ENCODE data around the gene GNA15.
"Not testable (repeated sequence)": the region's sequence is repeated elsewhere in the genome, so short reads cannot be mapped to it uniquely, and the experiment has no call there.

Gene GNA15

DNA sequence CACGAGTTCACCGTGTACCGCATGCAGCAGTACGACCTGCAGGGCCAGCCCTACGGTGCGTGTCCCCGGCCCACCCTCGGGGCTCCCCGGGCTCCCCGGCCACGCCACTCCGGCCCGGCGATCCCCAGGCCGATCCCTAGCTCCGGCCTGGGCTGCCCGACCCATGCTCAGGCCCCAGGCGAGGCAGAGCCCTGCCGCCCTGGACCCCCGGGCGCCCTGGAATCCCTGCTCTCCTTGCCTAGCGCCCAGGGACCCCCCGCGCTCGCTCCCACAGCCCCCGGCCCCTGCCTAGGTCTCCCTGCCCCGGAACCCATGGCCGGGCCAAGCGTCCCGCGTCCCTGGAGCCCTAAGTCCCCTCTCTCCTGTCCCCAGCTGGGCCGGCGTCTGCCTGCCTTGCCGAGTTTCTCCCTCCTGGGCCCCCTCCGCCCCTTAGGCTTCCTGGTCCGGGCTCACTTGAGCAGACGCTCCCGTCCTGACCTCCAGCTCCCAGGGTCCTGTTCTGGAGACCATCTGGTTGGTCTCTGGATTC lies 50.4 kb downstream of the GNA15 start:
- H3K4me3 ChIP-seq (ENCODE audit: low read length): peak overlapping the region; percentile 98
- H3K4me1 ChIP-seq (ENCODE audit: control insufficient read depth, insufficient read depth, low read length): peaks cover 14% of the 10 kb centered on the region
- H3K9me3 ChIP-seq (replicated peaks; ENCODE audit: low read length): no peaks in the 10 kb centered on the region
- no peaks in the 10 kb centered on the region for H3K27me3 ChIP-seq (ENCODE audit: control insufficient read depth, insufficient read depth, low read length)
- H3K36me3 ChIP-seq (ENCODE audit: insufficient read depth, low read length): peaks cover 8% of the 10 kb centered on the region
- H3K4me2 ChIP-seq (ENCODE audit: low read length): peak overlapping the region; percentile 94
- H3K9ac ChIP-seq (ENCODE audit: low read depth, low read length): peak overlapping the region; percentile 92

DNA sequence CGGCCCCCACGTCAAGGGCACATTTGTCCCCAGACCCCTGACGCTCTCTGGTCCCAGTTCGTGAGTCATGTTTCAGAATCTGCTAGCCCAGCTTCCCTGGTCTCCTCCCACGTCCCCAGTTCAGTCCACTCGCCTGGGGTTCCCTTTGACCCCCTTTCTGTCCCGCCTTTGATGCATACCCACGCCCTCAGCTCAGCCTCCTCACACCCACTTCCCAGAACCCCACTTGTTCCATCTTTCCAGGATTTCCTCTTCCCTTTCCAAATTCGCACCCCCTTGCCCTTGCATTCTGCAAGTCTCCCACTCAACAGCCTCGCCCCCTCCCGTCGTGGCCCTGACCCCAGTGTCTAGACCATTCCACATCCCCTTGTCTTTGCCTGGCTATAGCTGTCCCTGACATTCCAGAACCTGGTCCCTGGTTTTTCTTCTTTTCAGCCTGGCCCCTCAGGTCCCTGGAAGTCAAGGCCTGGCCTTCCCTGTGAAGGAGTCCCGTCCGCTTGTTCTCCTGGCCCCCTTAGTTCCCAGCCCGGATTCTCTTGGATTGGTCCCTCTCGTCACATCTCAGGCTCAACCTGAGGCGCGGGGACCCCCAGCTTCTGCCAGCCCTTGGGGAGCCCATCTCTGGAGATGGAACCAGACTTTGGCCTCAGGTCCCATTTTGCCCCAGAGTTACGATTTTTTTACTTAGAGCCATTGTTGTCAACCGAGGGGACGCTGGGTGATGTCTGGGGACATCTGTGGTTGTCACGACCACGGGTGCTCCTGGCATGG lies 51.2 kb downstream of the GNA15 start:
- Histone ChIP-seq H3K4me3 (ENCODE audit: low read length) (peak overlapping the region; percentile 98), H3K36me3 (ENCODE audit: insufficient read depth, low read length) (peaks cover 9% of the 10 kb centered on the region), H3K4me1 (ENCODE audit: control insufficient read depth, insufficient read depth, low read length) (peaks cover 14% of the 10 kb centered on the region), H3K27me3 (ENCODE audit: control insufficient read depth, insufficient read depth, low read length) (no peaks in the 10 kb centered on the region), H3K4me2 (ENCODE audit: low read length) (peak overlapping the region; percentile 94), H3K9ac (ENCODE audit: low read depth, low read length) (peak overlapping the region; percentile 92), H3K9me3 (replicated peaks; ENCODE audit: low read length) (no peaks in the 10 kb centered on the region)

DNA sequence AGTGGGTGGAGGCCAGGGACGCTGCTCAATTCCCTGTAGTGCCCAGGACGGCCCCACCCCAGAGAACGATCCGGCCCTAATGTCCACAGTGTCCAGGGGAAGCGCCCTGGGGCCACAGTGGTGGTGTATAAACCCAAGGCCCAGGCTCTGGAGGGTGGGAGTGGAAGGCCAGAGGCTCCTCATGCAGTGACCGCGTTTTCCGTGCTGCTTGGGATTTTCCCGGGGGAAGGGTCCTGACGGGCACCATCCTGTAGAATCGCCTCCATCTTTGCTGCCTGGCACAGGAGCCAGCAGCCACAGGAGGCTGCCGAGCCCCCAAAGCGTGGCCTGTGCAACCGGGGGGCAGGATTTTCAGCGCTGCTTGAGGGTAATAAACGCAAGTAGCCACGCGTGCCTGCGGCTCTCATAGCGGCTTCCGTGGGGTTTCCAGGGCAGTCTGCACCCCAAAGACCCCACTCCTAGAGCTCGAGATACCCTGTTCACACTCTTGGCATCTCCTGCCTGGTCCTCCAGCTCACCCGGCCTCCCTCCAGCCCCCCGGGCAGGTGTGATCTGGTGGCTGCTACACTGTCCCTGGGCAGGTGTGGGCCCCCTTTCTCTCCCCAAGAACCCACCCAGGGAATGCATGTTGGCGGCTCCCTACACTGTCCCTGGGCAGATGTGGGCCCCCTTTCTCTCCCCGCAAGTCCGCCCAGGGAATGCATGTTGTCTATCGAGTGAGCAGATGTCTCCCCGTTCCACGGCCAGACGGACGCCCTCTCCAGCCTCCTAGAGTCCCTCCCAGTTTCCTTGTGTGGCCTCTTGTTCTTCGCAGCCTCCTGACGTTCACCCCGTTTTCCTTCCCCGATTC lies 52.1 kb downstream of the GNA15 start:
- Histone ChIP-seq H3K4me1 (ENCODE audit: control insufficient read depth, insufficient read depth, low read length) (peaks cover 14% of the 10 kb centered on the region), H3K27me3 (ENCODE audit: control insufficient read depth, insufficient read depth, low read length) (no peaks in the 10 kb centered on the region), H3K4me3 (ENCODE audit: low read length) (peak overlapping the region; percentile 98), H3K9ac (ENCODE audit: low read depth, low read length) (no peak overlapping the region), H3K4me2 (ENCODE audit: low read length) (peak overlapping the region; percentile 94), H3K9me3 (replicated peaks; ENCODE audit: low read length) (no peaks in the 10 kb centered on the region), H3K36me3 (ENCODE audit: insufficient read depth, low read length) (peaks cover 9% of the 10 kb centered on the region)

DNA sequence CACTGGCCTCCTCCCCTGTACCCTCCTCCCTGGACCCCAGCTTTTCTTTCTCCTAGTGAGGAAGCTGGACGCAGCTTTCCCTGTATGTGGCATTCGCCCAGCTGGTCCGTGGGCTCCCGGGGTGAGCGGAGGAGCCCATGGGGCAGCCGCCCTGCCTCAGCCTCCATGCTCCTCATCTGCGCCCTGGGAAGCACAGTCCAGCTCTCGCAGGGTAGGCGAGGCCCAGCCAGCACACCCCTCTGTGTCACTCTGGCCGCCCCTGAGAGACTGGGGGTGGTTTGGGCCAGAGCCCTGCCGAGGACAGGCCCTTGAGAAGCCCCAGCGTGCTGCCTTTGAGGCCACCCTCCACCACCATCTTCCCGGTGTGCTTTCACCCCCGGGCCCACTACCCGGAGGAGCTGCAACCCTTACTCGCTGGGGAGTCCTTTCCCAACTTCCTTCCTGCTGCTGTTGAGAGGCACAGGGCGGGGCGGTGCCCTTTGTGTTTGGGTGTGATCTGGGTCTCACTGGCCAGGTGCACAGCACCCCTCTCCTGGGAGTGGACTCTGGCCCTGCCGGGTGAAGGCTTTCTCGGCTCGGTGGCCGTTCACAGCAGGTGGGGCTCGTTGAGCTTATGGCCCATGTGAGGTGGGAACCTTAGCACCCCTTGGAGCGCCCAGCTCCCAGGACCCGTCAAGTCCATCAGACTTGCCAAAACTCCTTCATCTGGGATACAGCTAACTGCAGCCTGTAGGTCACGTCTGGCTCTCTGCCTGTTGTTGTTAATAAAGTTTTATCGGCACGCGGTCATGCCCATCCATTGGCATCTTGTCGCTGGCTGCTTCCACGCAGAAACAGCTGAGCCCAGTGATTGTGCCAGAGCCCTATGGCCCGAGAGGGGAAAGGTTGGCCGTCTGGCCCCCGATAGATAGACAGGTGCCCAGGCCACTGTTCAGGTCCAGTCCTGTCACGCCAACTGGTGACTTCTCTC lies 53.1 kb downstream of the GNA15 start:
- no peak overlapping the region for H3K4me3 ChIP-seq (ENCODE audit: low read length)
- no peak overlapping the region for H3K4me2 ChIP-seq (ENCODE audit: low read length)
- no peaks in the 10 kb centered on the region for H3K9me3 ChIP-seq (replicated peaks; ENCODE audit: low read length)
- no peaks in the 10 kb centered on the region for H3K27me3 ChIP-seq (ENCODE audit: control insufficient read depth, insufficient read depth, low read length)
- peaks cover 16% of the 10 kb centered on the region for H3K36me3 ChIP-seq (ENCODE audit: insufficient read depth, low read length)
- no peak overlapping the region for H3K9ac ChIP-seq (ENCODE audit: low read depth, low read length)
- H3K4me1 ChIP-seq (ENCODE audit: control insufficient read depth, insufficient read depth, low read length): peaks cover 14% of the 10 kb centered on the region

DNA sequence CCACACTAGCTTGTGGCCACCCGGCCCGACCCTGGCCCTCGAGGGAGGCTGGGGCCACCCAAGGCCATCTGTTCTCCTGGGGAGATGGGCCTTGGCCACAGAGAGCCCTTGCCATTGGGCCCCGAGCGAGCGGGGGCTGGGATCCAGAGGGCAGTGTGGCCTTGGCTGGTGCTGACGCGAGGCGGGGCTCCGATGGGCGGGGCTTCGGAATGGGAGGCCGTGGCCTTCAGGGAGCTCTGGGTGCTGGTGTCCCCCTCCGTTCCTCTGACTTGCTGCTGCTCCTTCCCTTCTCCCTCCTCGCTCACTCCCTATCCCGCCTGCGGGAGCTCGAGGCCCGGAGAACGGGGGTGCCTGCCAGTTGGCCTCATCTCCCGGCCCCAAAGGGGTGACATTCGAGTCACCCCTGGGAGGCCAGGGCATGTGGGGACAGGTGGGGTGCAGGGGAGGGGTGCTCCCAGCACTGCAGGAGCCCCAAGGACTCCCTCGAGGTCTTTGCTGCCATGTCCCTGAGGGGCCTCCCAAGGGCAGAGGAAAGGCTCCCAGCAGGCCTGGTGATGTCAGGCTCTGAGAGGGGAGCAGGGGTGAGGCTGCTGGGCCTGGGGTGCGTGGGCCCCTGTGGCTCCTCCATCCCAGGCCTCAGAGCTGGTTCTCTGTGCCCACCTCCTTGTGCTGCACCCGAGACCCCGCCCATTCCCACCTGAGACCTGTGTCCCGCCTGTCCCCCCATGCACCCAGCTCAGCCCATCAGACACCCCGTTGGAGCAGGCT lies 54.1 kb downstream of the GNA15 start:
- Histone ChIP-seq H3K36me3 (ENCODE audit: insufficient read depth, low read length) (peaks cover 16% of the 10 kb centered on the region), H3K4me2 (ENCODE audit: low read length) (no peak overlapping the region), H3K9me3 (replicated peaks; ENCODE audit: low read length) (no peaks in the 10 kb centered on the region), H3K4me1 (ENCODE audit: control insufficient read depth, insufficient read depth, low read length) (peaks cover 14% of the 10 kb centered on the region), H3K4me3 (ENCODE audit: low read length) (no peak overlapping the region), H3K27me3 (ENCODE audit: control insufficient read depth, insufficient read depth, low read length) (no peaks in the 10 kb centered on the region), H3K9ac (ENCODE audit: low read depth, low read length) (no peak overlapping the region)

DNA sequence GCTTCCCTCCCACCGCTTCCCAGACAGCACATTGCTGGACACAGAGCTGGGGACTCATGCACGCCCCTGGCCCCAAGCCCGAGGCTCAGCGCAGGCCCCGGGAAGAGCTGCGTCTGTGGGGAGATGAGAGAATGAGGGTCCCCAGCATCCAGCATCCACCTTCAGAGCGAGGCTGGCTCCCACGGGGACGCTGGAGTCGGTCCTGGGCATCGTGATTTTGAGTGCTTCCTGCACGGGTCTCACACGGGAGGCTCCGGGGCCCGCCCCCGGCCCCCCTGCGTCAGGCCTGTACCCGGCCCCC lies 54.6 kb downstream of the GNA15 start:
- Histone ChIP-seq H3K27me3 (ENCODE audit: control insufficient read depth, insufficient read depth, low read length) (no peaks in the 10 kb centered on the region), H3K4me3 (ENCODE audit: low read length) (no peak overlapping the region), H3K9ac (ENCODE audit: low read depth, low read length) (no peak overlapping the region), H3K4me1 (ENCODE audit: control insufficient read depth, insufficient read depth, low read length) (peaks cover 14% of the 10 kb centered on the region), H3K36me3 (ENCODE audit: insufficient read depth, low read length) (peaks cover 16% of the 10 kb centered on the region), H3K9me3 (replicated peaks; ENCODE audit: low read length) (no peaks in the 10 kb centered on the region), H3K4me2 (ENCODE audit: low read length) (no peak overlapping the region)

DNA sequence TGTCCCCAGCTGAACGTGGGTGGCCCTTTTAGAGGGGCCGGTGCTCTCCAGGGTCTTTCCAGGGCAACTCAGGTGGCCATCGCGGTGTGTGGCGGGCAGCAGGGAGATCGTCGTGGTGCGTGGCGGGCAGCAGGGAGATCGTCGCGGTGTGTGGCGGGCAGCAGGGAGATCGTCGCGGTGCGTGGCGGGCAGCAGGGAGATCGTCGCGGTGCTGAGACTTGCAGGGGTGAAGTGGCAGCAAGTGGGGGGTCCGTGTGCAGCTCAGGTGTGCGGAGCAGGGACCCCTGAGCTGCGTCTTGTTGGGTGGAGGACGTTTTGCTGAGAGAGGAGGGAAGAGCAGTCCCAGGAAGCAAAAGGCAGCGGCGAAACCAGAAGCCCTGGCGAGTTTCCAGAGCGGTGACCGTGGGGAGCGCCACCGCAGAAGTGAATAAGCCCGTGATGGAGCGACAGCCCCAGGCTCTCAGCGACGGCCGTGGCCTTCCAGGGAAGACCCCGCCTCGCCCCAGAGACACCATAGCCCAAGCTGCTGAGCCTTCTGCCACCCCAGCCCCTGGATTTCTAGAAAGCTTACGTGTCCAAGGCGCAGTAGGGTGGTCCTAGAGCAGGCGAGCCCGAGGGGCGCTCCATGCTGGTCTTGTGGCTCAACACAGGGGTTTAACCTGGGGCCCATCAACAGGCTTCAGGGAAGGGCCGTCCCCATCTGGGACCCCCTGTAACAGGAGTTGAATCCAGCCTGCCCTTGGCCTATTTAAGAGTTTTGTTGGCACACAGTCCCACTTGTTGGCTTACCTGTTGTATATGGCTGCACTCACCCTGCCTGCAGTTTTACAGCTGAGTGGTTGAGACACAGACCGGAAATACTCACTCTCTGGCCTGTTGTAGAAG lies 55.3 kb downstream of the GNA15 start:
- Histone ChIP-seq H3K4me1 (ENCODE audit: control insufficient read depth, insufficient read depth, low read length) (peaks cover 14% of the 10 kb centered on the region), H3K36me3 (ENCODE audit: insufficient read depth, low read length) (peaks cover 21% of the 10 kb centered on the region), H3K9me3 (replicated peaks; ENCODE audit: low read length) (no peaks in the 10 kb centered on the region), H3K4me2 (ENCODE audit: low read length) (no peak overlapping the region), H3K27me3 (ENCODE audit: control insufficient read depth, insufficient read depth, low read length) (no peaks in the 10 kb centered on the region), H3K9ac (ENCODE audit: low read depth, low read length) (no peak overlapping the region), H3K4me3 (ENCODE audit: low read length) (no peak overlapping the region)

DNA sequence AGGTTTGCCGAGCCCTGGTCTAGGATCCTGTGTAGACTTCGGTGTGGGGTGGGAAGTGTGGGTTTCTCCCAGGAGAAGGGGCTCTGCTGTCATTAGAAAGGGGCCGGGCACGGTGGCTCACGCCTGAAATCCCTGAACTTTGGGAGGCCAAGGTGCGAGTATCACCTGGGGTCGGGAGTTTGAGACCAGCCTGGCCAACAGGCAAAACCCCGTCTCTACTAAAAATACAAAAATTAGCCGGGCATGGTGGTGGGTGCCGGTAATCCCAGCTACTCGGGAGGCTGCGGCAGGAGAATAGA lies 55.9 kb downstream of the GNA15 start:
- H3K27me3 ChIP-seq (ENCODE audit: control insufficient read depth, insufficient read depth, low read length); H3K9ac ChIP-seq (ENCODE audit: low read depth, low read length); H3K4me2 ChIP-seq (ENCODE audit: low read length); H3K4me3 ChIP-seq (ENCODE audit: low read length); H3K9me3 ChIP-seq (replicated peaks; ENCODE audit: low read length): not testable (repeated sequence)
- H3K36me3 ChIP-seq (ENCODE audit: insufficient read depth, low read length): peaks cover 21% of the 10 kb centered on the region
- H3K4me1 ChIP-seq (ENCODE audit: control insufficient read depth, insufficient read depth, low read length): peaks cover 11% of the 10 kb centered on the region

DNA sequence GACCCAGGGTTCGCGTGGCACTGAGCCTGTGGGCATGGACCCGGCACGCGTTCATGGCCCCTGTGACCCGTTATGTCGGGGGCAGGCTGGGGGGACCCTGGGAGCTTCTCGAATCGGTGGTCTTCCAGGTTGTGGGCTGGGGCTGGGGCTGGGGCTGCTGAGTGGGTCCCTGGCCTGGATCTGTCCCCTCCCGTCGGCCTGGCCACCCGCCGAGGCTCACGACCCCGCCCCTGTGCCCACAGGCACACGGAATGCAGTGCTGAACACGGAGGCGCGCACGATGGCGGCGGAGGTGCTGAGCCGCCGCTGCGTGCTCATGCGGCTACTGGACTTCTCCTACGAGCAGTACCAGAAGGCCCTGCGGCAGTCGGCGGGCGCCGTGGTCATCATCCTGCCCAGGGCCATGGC lies 56.4 kb downstream of the GNA15 start:
- H3K9ac ChIP-seq (ENCODE audit: low read depth, low read length): no peak overlapping the region
- no peaks in the 10 kb centered on the region for H3K27me3 ChIP-seq (ENCODE audit: control insufficient read depth, insufficient read depth, low read length)
- no peak overlapping the region for H3K4me2 ChIP-seq (ENCODE audit: low read length)
- peaks cover 6% of the 10 kb centered on the region for H3K4me1 ChIP-seq (ENCODE audit: control insufficient read depth, insufficient read depth, low read length)
- no peaks in the 10 kb centered on the region for H3K9me3 ChIP-seq (replicated peaks; ENCODE audit: low read length)
- peaks cover 21% of the 10 kb centered on the region for H3K36me3 ChIP-seq (ENCODE audit: insufficient read depth, low read length)
- H3K4me3 ChIP-seq (ENCODE audit: low read length): no peak overlapping the region

DNA sequence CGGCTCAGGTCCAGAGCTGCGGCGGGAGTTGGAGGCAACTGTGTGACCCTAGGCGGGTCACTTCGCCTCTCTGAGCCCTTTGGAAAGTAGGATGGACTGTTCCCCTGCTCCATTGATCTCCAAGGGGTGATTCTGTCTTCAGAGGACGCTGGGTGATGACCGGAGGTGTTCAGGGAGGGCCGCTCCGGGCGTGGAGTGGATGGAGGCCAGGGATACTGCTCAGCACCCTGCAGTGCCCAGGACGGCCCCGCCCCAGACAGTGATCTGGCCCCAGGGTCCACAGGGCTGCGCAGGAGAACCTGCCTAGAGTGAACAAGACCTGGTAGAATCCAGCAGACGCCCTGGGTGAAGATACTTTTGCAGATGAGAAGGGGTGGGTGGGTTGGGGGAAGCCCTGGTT lies 56.9 kb downstream of the GNA15 start:
- Histone ChIP-seq H3K9ac (ENCODE audit: low read depth, low read length) (no peak overlapping the region), H3K9me3 (replicated peaks; ENCODE audit: low read length) (no peaks in the 10 kb centered on the region), H3K4me1 (ENCODE audit: control insufficient read depth, insufficient read depth, low read length) (peaks cover 1% of the 10 kb centered on the region), H3K4me3 (ENCODE audit: low read length) (no peak overlapping the region), H3K36me3 (ENCODE audit: insufficient read depth, low read length) (peaks cover 21% of the 10 kb centered on the region), H3K4me2 (ENCODE audit: low read length) (no peak overlapping the region), H3K27me3 (ENCODE audit: control insufficient read depth, insufficient read depth, low read length) (no peaks in the 10 kb centered on the region)
